ENCODE data around the gene MAMSTR.

DNA sequence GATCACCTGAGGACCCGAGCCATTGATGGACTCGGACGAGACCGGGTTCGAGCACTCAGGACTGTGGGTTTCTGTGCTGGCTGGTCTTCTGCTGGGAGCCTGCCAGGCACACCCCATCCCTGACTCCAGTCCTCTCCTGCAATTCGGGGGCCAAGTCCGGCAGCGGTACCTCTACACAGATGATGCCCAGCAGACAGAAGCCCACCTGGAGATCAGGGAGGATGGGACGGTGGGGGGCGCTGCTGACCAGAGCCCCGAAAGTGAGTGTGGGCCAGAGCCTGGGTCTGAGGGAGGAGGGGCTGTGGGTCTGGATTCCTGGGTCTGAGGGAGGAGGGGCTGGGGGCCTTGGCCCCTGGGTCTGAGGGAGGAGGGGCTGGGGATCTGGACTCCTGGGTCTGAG lies 36.7 kb upstream of the MAMSTR start:
- TF ChIP-seq, protein P1, sequence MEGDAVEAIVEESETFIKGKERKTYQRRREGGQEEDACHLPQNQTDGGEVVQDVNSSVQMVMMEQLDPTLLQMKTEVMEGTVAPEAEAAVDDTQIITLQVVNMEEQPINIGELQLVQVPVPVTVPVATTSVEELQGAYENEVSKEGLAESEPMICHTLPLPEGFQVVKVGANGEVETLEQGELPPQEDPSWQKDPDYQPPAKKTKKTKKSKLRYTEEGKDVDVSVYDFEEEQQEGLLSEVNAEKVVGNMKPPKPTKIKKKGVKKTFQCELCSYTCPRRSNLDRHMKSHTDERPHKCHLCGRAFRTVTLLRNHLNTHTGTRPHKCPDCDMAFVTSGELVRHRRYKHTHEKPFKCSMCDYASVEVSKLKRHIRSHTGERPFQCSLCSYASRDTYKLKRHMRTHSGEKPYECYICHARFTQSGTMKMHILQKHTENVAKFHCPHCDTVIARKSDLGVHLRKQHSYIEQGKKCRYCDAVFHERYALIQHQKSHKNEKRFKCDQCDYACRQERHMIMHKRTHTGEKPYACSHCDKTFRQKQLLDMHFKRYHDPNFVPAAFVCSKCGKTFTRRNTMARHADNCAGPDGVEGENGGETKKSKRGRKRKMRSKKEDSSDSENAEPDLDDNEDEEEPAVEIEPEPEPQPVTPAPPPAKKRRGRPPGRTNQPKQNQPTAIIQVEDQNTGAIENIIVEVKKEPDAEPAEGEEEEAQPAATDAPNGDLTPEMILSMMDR (IDR thresholded peaks at IDR 0.05; ENCODE audit: low read depth, low read length, poor library complexity, severe bottlenecking), result no peak
- no peak for TF ChIP-seq EZH2phosphoT487 (IDR thresholded peaks at IDR 0.05; ENCODE audit: borderline replicate concordance, low read length)

Data from DOHH2 (cell line).